Lung (tissue), 12 donors: ENCODE data around the gene VPS13D. TPM values are rescaled to one million over a fixed set of nuclear protein-coding genes. Genes with fewer than 3 reads are reported as not detected.

ENCODE experiments used
- ATAC-seq: fragments of 200-7000 bp; cut with Tn5 transposase; one replicate; pipeline ENCODE4 v1.9.1; 2020; ENCODE audit warnings: moderate number of reproducible peaks; ENCODE audit not compliant: insufficient read depth, low FRiP score
- DNase-seq, 3 donors: peaks; one replicate each; pipeline ENCODE4 v3.0.0-alpha.2; 2013 to 2017
- H3K27ac ChIP-seq, 2 donors: one replicate each; pipeline ENCODE4 v1.5.1; 2013; ENCODE audit warnings: mild to moderate bottlenecking in 2 of 2, moderate library complexity in 2 of 2, control low read depth in 1 of 2, inconsistent platforms in 1 of 2, low read depth in 1 of 2, low read length in 1 of 2
- H3K27me3 ChIP-seq, 3 donors: one replicate each; pipeline ENCODE4 v1.5.1; 2013; ENCODE audit warnings: low read length in 2 of 3; ENCODE audit not compliant: control insufficient read depth in 3 of 3, insufficient read depth in 3 of 3
- H3K36me3 ChIP-seq, 4 donors: one replicate each; pipeline ENCODE4 v1.5.1; 2013; ENCODE audit warnings: low read length in 4 of 4, mild to moderate bottlenecking in 1 of 4, moderate library complexity in 1 of 4; ENCODE audit not compliant: control insufficient read depth in 4 of 4, insufficient read depth in 4 of 4
- H3K4me1 ChIP-seq, 5 donors: one replicate each; pipeline ENCODE4 v1.5.1; 2013; ENCODE audit warnings: low read length in 5 of 5, mild to moderate bottlenecking in 2 of 5, moderate library complexity in 1 of 5; ENCODE audit not compliant: control insufficient read depth in 5 of 5, insufficient read depth in 5 of 5
- H3K4me3 ChIP-seq: one replicate; pipeline ENCODE4 v1.5.1; 2013; ENCODE audit warnings: mild to moderate bottlenecking, control low read depth, moderate library complexity
- H3K9ac ChIP-seq, 2 donors: one replicate each; pipeline ENCODE4 v1.5.1; 2013; ENCODE audit warnings: low read length in 2 of 2, control low read depth in 1 of 2; ENCODE audit not compliant: insufficient read depth in 1 of 2
- H3K9me3 ChIP-seq, 4 donors: one replicate each; pipeline ENCODE4 v1.5.1; 2013; ENCODE audit warnings: low read length in 3 of 4, mild to moderate bottlenecking in 1 of 4, moderate library complexity in 1 of 4; ENCODE audit not compliant: control insufficient read depth in 4 of 4, insufficient read depth in 3 of 4
- CTCF ChIP-seq: IDR thresholded peaks from 2 replicates; pipeline ENCODE4 v1.5.1; 2012; ENCODE audit warnings: mild to moderate bottlenecking; ENCODE audit errors: control extremely low read depth, extremely low read depth
- WGBS, 2 donors: extraction: QIAGEN DNeasy Blood & Tissue Kit; methylation state at CpG; one replicate each; pipeline ENCODE4 v1.1.7; 2013; 5-methylcytosine and 5-hydroxymethylcytosine counted together
- polyA plus RNA-seq, 2 donors: library from polyadenylated mRNA; stranded (reverse); fragments of 200-250 nt; gene quantifications; one replicate each; pipeline ENCODE4 v1.2.1, GENCODE V29; 2013
- total RNA-seq, 2 donors: library from RNA; depleted of rRNA in 1 of 2; stranded (reverse); fragments of >200 nt in 1 of 2; gene quantifications; one replicate each; pipeline ENCODE4 v1.2.1, GENCODE V29; 2014 to 2021
- donor health status: control.
- donor health status: control.
- donor health status: Bipolar disorder and iron deficiency.
- donor health status: healthy.
- donor health status: DM: yes; HTN: yes; CAD: no.

The VPS13D gene
- total and polyA plus RNA-seq, 4 donors = 18.4 to 76.0 (median 37.5) TPM

- Histone ChIP-seq H3K9ac (no peak overlapping the region), H3K9me3 (peaks cover 0 to 2% (median 0%) of the 10 kb centered on the region in 4 donors), H3K4me1 (peaks cover 0 to 4% (median 0%) of the 10 kb centered on the region in 5 donors), H3K27me3 (no peaks in the 10 kb centered on the region), H3K27ac (no peak overlapping the region), H3K36me3 (peaks cover 15 to 42% (median 33%) of the 10 kb centered on the region in 4 donors), H3K4me3 (no peak overlapping the region)
- no peak for DNase-seq
- WGBS, 2 donors = 93 to 98% methylated on average over 1 of the region's 1 CpG
- ATAC-seq = no peak
- TF ChIP-seq CTCF = no peak
Observed at GRCh38 chr1:12353981-12354380, 124.2 kb downstream of the VPS13D start.

- Histone ChIP-seq H3K27me3 (no peaks in the 10 kb centered on the region), H3K27ac (no peak overlapping the region), H3K4me3 (no peak overlapping the region), H3K4me1 (peaks cover 0 to 7% (median 0%) of the 10 kb centered on the region in 5 donors), H3K9ac (no peak overlapping the region), H3K36me3 (peaks cover 12 to 38% (median 22%) of the 10 kb centered on the region in 4 donors), H3K9me3 (no peaks in the 10 kb centered on the region)
- no peak for TF ChIP-seq CTCF
- peak in 2 of 3 donors; percentile 50 to 78 for DNase-seq
- WGBS, 2 donors = 64 to 77% methylated on average over 8 of the region's 8 CpGs
- no peak for ATAC-seq
Observed at GRCh38 chr1:12356004-12356890, 126.4 kb downstream of the VPS13D start.

- Histone ChIP-seq H3K27ac (no peak overlapping the region), H3K9me3 (no peaks in the 10 kb centered on the region), H3K36me3 (peaks cover 15 to 48% (median 25%) of the 10 kb centered on the region in 4 donors), H3K9ac (no peak overlapping the region), H3K27me3 (no peaks in the 10 kb centered on the region), H3K4me1 (peaks cover 0 to 7% (median 0%) of the 10 kb centered on the region in 5 donors), H3K4me3 (no peak overlapping the region)
- no peak for TF ChIP-seq CTCF
- ATAC-seq = no peak
- DNase-seq = no peak
- WGBS, 2 donors = 90 to 94% methylated on average over 6 of the region's 6 CpGs
Observed at GRCh38 chr1:12358499-12358898, 128.7 kb downstream of the VPS13D start.
